Measurements from ENCODE around the gene FKBP5. TPM values are rescaled to one million over a fixed set of nuclear protein-coding genes. Genes with fewer than 3 reads are reported as not detected.

Gene FKBP5
- total and polyA plus RNA-seq, 9 of the 15 experiments (the other 6 are each of a cell fraction or from before 2014, with no cell fraction given) = 32.7 to 151 (median 75.0) TPM

GRCh38 chr6:35731736-35732532 lies 43.2 kb upstream of the FKBP5 start (continued):
- TF ChIP-seq ARID3B (CRISPR knock-in tag; IDR thresholded peaks at IDR 0.05; ENCODE audit: borderline replicate concordance) (no peak), TAF9B (IDR thresholded peaks at IDR 0.05; ENCODE audit: partially characterized antibody) (no peak), EWSR1 (IDR thresholded peaks at IDR 0.05; ENCODE audit: borderline replicate concordance, low read depth, partially characterized antibody) (no peak), FOXP1 (CRISPR knock-in tag; IDR thresholded peaks at IDR 0.05) (peak; percentile 68; the same call in 1 of the 2 replicates), SRSF3 (IDR thresholded peaks at IDR 0.05; ENCODE audit: insufficient read depth, low read length) (no peak), ELK1 (CRISPR knock-in tag; IDR thresholded peaks at IDR 0.05) (no peak), ZBTB8A (IDR thresholded peaks at IDR 0.05; ENCODE audit: partially characterized antibody) (no peak), PML (IDR thresholded peaks at IDR 0.05; ENCODE audit: low read length) (peak; percentile 32; the same call in 1 of the 2 replicates), GABPB1 (CRISPR knock-in tag; IDR thresholded peaks at IDR 0.05) (peak; percentile 87), BHLHE40 (IDR thresholded peaks at IDR 0.05; ENCODE audit: low read length) (peak; percentile 94), BMI1 (IDR thresholded peaks at IDR 0.05; ENCODE audit: low read length) (no peak), HMGN3 (IDR thresholded peaks at IDR 0.05; ENCODE audit: borderline replicate concordance, extremely low read depth, insufficient read length, low read depth, low read length) (peak; percentile 95), EZH2 (IDR thresholded peaks at IDR 0.05; ENCODE audit: borderline replicate concordance, low read depth, low read length) (no peak), HMG20A (CRISPR knock-in tag; conservative IDR thresholded peaks at IDR 0.05) (no peak)
- TF ChIP-seq, protein P1, sequence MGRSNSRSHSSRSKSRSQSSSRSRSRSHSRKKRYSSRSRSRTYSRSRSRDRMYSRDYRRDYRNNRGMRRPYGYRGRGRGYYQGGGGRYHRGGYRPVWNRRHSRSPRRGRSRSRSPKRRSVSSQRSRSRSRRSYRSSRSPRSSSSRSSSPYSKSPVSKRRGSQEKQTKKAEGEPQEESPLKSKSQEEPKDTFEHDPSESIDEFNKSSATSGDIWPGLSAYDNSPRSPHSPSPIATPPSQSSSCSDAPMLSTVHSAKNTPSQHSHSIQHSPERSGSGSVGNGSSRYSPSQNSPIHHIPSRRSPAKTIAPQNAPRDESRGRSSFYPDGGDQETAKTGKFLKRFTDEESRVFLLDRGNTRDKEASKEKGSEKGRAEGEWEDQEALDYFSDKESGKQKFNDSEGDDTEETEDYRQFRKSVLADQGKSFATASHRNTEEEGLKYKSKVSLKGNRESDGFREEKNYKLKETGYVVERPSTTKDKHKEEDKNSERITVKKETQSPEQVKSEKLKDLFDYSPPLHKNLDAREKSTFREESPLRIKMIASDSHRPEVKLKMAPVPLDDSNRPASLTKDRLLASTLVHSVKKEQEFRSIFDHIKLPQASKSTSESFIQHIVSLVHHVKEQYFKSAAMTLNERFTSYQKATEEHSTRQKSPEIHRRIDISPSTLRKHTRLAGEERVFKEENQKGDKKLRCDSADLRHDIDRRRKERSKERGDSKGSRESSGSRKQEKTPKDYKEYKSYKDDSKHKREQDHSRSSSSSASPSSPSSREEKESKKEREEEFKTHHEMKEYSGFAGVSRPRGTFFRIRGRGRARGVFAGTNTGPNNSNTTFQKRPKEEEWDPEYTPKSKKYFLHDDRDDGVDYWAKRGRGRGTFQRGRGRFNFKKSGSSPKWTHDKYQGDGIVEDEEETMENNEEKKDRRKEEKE (IDR thresholded peaks at IDR 0.05; ENCODE audit: borderline replicate concordance in 1 of 2, control insufficient read depth in 1 of 2, low read depth in 2 of 2, low read length in 1 of 2) = 0 out of 4 replicates have a peak, but pooled peaks of 1 of the 2 experiments have one; percentile 50
- TF ChIP-seq, protein P2, sequence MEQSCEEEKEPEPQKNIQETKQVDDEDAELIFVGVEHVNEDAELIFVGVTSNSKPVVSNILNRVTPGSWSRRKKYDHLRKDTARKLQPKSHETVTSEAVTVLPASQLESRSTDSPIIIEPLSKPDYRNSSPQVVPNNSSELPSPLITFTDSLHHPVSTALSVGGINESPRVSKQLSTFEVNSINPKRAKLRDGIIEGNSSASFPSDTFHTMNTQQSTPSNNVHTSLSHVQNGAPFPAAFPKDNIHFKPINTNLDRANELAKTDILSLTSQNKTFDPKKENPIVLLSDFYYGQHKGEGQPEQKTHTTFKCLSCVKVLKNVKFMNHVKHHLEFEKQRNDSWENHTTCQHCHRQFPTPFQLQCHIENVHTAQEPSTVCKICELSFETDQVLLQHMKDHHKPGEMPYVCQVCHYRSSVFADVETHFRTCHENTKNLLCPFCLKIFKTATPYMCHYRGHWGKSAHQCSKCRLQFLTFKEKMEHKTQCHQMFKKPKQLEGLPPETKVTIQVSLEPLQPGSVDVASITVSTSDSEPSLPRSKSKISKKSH (CRISPR knock-in tag; IDR thresholded peaks at IDR 0.05) = no peak
- TF ChIP-seq, protein P3, sequence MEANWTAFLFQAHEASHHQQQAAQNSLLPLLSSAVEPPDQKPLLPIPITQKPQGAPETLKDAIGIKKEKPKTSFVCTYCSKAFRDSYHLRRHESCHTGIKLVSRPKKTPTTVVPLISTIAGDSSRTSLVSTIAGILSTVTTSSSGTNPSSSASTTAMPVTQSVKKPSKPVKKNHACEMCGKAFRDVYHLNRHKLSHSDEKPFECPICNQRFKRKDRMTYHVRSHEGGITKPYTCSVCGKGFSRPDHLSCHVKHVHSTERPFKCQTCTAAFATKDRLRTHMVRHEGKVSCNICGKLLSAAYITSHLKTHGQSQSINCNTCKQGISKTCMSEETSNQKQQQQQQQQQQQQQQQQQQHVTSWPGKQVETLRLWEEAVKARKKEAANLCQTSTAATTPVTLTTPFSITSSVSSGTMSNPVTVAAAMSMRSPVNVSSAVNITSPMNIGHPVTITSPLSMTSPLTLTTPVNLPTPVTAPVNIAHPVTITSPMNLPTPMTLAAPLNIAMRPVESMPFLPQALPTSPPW (CRISPR knock-in tag; IDR thresholded peaks at IDR 0.05) = peak; percentile 99
